Coronary artery (tissue), 2 donors: Measurements from ENCODE around the gene MGMT.

Experiments
- DNase-seq: peaks from one replicate; pipeline ENCODE4 v3.0.0-alpha.2; 2017; ENCODE audit warnings: low spot score
- H3K27ac ChIP-seq, 2 donors: fragments of 200-600 bp; sonication (generic); one replicate each; pipeline ENCODE4 v1.5.1; 2016 to 2019
- H3K4me3 ChIP-seq: fragments of 200-600 bp; sonication (generic); 2 replicates; pipeline ENCODE4 v1.5.1; 2016; ENCODE audit warnings: mild to moderate bottlenecking, moderate library complexity
- TF ChIP-seq, protein P1 (sequence below): fragments of 200-600 bp; sonication (generic); IDR thresholded peaks from one replicate; pipeline ENCODE4 v1.5.1; 2019; ENCODE audit warnings: antibody characterized with exemption

The MGMT gene

GRCh38 chr10:129509155-129509554, 42.1 kb downstream of the MGMT start:
- DNase-seq = peak; percentile 33
- Histone ChIP-seq H3K4me3 (no peak overlapping the region), H3K27ac (no peak overlapping the region)
- TF ChIP-seq, protein P1, sequence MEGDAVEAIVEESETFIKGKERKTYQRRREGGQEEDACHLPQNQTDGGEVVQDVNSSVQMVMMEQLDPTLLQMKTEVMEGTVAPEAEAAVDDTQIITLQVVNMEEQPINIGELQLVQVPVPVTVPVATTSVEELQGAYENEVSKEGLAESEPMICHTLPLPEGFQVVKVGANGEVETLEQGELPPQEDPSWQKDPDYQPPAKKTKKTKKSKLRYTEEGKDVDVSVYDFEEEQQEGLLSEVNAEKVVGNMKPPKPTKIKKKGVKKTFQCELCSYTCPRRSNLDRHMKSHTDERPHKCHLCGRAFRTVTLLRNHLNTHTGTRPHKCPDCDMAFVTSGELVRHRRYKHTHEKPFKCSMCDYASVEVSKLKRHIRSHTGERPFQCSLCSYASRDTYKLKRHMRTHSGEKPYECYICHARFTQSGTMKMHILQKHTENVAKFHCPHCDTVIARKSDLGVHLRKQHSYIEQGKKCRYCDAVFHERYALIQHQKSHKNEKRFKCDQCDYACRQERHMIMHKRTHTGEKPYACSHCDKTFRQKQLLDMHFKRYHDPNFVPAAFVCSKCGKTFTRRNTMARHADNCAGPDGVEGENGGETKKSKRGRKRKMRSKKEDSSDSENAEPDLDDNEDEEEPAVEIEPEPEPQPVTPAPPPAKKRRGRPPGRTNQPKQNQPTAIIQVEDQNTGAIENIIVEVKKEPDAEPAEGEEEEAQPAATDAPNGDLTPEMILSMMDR = no peak

GRCh38 chr10:129509835-129510234, 42.8 kb downstream of the MGMT start:
- peak; percentile 45 for DNase-seq
- H3K4me3 ChIP-seq = no peak overlapping the region

DNA sequence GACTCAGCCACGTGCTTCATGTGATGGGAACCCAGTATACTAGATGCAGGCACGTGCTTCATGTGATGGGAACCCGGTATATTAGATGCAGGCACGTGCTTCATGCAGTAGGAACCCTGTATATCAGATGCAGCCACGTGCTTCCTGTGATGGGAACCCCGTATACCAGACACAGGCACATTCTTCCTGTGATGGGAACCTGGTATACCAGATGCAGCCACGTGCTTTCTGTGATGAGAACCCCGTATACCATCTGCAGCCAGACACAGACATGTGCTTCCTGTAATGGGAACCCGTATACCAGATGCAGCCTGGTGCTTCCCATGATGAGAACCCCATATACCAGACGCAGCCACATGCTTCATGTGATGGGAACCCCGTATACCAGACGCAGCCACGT, 44.0 kb downstream of the MGMT start:
- peak; percentile 31 for DNase-seq
- Histone ChIP-seq H3K4me3 (no peak overlapping the region), H3K27ac (no peak overlapping the region)
- TF ChIP-seq, protein P1 = no peak

More at GRCh38 chr10:129509835-129510234, 42.8 kb downstream of the MGMT start:
- TF ChIP-seq, protein P1 = no peak
- H3K27ac ChIP-seq = no peak overlapping the region

- Histone ChIP-seq H3K4me3 (no peak overlapping the region), H3K27ac (no peak overlapping the region)
- TF ChIP-seq, protein P1 = no peak
- peak; percentile 41 for DNase-seq
Observed at GRCh38 chr10:129511758-129512157, 44.7 kb downstream of the MGMT start.

DNA sequence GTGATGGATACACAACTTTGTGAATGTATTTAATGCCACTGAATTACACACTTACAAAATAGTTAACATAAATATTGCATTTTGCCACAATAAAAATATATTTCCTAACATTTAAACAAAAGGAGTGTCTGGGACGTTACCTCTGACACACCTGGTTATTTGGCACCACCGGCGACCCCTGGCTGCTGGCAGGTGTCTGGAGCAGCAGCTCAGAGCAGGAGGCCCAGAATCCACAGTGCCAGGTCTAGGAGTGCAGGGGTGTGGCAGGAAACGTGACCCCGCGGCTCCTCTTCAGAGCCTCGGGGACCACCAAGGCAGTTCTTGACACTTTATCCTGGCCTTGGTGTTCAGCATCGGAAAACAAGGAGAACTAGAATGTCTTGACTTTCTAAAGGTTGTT, 46.3 kb downstream of the MGMT start:
- peak; percentile 56 for DNase-seq
- TF ChIP-seq, protein P1 = no peak
- Histone ChIP-seq H3K27ac (no peak overlapping the region), H3K4me3 (no peak overlapping the region)

GRCh38 chr10:129514568-129515451, 47.8 kb downstream of the MGMT start:
- Histone ChIP-seq H3K27ac (no peak overlapping the region), H3K4me3 (no peak overlapping the region)
- DNase-seq = peak; percentile 62
- TF ChIP-seq, protein P1 = no peak
